Activated CD4-positive, alpha-beta T cell treated with anti-CD3 and anti-CD28 coated beads, Interleukin-2, amount 50 U/mL, for 1 hour (primary cell): ENCODE data around the gene PCDHB8.
"Not testable (repeated sequence)": the region's sequence is repeated elsewhere in the genome, so short reads cannot be mapped to it uniquely, and the experiment has no call there.

Source experiments
- DNase-seq: peaks from one replicate; pipeline ENCODE4 v3.0.0-alpha.2; 2020

The PCDHB8 gene

DNA sequence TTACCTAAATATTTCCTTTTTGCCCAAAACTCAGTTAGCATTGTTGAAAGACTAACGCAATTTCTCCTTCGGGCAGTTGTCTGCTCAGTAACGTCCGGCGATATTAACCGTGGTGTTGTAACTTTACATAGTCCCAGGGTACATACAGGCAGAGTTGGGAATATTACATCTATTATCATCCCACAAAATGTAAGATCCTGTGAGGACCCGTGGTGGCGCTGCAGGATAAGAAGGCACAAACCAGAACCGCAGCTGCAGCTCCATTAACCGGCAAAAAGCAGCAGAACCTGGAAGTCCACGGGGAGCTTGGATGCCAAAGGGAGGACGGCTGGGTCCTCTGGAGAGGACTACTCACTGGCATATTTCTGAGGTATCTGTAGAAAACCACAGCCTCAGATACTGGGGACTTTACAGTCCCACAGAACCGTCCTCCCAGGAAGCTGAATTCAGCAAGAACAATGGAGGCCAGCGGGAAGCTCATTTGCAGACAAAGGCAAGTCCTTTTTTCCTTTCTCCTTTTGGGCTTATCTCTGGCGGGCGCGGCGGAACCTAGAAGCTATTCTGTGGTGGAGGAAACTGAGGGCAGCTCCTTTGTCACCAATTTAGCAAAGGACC is at the start of gene PCDHB8:
TSS of gene PCDHB8 (plus strand) at position 214 of the 615 bp plus-strand sequence. CDS start at position 459, 245 bp downstream.
- DNase-seq, result not testable (repeated sequence)

DNA sequence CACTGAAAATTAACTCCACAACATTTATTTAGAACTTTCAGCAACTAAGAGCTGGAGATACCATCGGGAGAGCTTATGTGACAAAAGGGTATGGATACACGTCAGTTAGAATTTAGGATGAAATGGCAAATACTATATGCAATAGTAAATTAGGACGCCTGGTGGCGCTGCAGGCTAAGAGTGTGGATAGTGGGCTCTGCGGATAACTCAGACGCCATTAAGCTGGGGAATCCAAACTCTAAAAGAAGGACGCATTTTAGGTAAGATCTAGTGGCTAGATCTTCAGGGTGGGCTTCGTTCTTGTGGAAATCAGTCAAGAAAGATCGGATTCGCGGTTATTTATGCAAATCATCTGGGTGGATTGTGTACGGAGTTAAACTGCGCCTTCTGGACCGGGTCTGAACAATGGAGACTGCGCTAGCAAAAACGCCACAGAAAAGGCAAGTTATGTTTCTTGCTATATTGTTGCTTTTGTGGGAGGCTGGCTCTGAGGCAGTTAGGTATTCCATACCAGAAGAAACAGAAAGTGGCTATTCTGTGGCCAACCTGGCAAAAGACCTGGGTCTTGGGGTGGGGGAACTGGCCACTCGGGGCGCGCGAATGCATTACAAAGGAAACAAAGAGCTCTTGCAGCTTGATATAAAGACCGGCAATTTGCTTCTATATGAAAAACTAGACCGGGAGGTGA is 42.4 kb upstream of the PCDHB8 start, which contains the start of gene PCDHB5:
TSS of gene PCDHB5 (plus strand) at position 177 of the 688 bp plus-strand sequence. CDS start at position 406, 229 bp downstream.
- no peak for DNase-seq

DNA sequence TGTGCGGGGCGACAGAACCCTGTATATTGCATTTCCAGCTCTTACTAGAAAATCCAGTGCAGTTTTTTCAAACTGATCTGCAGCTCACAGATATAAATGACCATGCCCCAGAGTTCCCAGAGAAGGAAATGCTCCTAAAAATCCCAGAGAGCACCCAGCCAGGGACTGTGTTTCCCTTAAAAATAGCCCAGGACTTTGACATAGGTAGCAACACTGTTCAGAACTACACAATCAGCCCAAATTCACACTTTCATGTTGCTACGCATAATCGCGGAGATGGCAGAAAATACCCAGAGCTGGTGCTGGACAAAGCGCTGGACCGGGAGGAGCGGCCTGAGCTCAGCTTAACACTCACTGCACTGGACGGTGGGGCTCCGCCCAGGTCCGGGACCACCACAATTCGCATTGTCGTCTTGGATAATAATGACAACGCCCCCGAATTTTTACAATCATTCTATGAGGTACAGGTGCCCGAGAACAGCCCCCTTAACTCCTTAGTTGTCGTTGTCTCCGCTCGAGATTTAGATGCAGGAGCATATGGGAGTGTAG is 41.8 kb upstream of the PCDHB8 start:
- DNase-seq, result no peak

DNA sequence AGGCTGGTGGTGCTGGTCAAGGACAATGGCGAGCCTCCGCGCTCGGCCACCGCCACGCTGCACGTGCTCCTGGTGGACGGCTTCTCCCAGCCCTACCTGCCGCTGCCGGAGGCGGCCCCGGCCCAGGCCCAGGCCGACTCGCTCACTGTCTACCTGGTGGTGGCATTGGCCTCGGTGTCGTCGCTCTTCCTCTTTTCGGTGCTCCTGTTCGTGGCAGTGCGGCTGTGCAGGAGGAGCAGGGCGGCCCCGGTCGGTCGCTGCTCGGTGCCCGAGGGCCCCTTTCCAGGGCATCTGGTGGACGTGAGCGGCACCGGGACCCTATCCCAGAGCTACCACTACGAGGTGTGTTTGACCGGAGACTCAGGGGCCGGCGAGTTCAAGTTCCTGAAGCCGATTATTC is 40.2 kb upstream of the PCDHB8 start:
- DNase-seq, result not testable (repeated sequence)

DNA sequence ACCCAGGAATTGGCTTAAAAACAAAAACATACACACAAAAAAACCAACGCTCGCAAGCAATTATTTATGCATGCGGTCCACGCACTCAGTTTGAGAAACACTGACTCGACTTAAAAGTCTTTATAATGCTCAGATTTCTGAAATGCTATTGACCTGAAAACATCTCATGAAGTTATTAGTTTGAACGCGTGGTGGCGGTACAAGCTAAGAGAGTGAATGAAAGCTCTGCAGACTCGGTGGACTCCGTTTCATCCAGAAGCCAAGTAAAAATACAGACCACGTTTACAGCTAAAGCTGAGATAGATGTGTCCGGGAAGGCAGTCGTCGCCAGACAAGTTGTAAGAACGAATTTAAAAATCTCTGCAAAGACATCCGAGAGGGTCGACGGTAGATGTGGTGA is 27.8 kb upstream of the PCDHB8 start, which contains the start of gene PCDHB6:
TSS of gene PCDHB6 (plus strand) at position 246 of the 400 bp plus-strand sequence. CDS start 201 bp downstream, outside the sequence.
- no peak for DNase-seq

DNA sequence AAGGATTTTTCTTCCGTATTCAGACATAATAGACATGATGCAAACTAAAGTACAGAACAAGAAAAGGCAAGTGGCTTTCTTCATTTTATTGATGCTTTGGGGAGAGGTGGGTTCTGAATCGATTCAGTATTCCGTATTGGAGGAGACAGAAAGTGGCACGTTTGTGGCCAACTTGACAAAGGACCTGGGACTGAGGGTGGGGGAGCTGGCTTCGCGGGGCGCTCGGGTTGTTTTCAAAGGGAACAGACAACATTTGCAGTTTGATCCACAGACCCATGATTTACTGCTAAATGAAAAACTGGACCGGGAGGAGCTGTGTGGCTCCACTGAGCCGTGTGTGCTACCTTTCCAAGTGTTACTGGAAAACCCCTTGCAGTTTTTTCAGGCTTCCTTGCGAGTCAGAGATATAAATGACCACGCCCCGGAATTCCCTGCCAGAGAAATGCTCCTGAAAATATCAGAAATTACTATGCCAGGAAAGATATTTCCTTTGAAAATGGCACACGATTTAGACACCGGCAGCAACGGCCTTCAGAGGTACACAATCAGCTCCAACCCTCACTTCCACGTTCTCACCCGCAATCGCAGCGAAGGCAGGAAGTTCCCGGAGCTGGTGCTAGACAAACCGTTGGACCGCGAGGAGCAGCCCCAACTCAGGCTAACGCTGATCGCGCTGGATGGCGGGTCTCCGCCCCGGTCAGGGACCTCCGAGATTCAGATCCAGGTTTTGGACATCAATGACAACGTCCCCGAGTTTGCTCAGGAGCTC is 27.2 kb upstream of the PCDHB8 start:
- DNase-seq, result no peak

DNA sequence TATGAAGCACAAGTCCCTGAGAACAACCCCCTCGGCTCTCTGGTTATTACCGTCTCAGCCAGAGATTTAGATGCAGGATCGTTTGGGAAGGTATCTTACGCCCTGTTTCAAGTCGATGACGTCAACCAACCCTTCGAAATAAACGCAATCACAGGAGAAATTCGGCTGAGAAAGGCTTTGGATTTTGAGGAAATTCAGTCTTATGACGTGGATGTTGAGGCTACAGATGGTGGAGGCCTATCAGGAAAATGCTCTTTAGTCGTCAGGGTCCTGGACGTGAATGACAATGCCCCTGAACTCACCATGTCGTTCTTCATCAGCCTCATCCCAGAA is 26.6 kb upstream of the PCDHB8 start:
- no peak for DNase-seq

DNA sequence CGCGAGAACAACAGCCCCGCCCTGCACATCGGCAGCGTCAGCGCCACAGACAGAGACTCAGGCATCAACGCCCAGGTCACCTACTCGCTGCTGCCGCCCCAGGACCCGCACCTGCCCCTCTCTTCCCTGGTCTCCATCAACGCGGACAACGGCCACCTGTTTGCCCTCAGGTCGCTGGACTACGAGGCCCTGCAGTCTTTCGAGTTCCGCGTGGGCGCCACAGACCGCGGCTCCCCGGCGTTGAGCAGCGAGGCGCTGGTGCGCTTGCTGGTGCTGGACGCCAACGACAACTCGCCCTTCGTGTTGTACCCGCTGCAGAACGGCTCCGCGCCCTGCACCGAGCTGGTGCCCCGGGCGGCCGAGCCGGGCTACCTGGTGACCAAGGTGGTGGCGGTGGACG is 26.0 kb upstream of the PCDHB8 start:
- not testable (repeated sequence) for DNase-seq

DNA sequence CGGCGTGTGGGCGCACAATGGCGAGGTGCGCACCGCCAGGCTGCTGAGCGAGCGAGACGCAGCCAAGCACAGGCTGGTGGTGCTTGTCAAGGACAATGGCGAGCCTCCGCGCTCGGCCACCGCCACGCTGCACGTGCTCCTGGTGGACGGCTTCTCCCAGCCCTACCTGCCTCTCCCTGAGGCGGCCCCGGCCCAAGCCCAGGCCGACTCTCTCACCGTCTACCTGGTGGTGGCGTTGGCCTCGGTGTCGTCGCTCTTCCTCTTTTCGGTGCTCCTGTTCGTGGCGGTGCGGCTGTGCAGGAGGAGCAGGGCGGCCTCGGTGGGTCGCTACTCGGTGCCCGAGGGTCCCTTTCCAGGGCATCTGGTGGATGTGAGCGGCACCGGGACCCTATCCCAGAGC is 25.5 kb upstream of the PCDHB8 start:
- DNase-seq, result not testable (repeated sequence)

DNA sequence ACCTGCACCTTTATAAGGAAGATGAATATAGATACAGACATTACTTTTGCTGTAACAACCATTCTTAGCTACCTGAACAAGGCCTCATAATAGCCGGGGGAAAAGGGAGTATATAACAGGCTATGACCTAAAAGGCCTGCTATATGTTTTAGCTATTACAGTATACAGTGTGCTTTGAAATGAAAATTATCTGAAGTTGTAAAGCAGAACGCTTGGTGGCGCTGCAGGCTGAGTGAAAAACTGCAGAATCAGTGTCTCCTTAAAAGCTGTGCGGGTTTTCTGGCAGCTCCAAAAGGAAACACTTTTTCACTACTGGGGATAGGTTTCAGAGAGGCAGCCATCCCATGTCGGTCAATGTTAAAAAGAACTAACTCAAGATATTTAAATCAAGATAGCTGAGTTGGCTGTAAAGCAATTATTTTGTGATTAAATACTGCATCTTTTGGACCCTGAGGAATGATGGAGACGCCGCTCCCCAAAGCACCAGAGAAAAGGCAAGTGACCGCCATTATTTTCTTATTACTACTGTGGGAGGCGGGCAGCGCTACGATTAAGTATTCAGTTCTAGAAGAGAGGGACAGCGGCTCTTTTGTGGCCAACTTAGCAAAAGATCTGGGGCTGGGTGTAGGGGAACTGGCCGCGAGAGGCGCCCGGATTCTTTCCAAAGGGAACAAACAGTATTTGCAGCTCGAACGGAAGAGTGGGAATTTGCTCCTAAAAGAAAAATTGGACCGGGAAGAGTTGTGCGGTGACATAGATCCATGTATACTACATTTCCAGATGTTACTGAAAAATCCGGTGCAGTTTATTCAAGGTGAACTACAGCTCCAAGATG is 21.8 kb upstream of the PCDHB8 start:
- no peak for DNase-seq

DNA sequence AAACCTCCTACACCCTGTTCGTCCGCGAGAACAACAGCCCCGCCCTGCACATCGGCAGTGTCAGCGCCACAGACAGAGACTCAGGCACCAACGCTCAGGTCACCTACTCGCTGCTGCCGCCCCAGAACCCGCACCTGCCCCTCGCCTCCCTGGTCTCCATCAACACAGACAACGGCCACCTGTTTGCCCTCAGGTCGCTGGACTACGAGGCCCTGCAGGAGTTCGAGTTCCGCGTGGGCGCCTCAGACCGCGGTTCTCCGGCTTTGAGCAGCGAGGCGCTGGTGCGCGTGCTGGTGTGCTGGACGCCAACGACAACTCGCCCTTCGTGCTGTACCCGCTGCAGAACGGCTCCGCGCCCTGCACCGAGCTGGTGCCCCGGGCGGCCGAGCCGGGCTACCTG is 20.2 kb upstream of the PCDHB8 start:
- DNase-seq, result not testable (repeated sequence)

DNA sequence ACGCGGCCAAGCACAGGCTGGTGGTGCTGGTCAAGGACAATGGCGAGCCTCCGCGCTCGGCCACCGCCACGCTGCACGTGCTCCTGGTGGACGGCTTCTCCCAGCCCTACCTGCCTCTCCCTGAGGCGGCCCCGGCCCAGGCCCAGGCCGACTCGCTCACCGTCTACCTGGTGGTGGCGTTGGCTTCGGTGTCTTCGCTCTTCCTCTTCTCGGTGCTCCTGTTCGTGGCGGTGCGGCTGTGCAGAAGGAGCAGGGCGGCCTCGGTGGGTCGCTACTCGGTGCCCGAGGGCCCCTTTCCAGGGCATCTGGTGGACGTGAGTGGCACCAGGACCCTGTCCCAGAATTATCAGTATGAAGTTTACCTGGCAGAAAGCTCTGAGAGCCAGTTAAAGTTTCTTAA is 19.7 kb upstream of the PCDHB8 start:
- not testable (repeated sequence) for DNase-seq

DNA sequence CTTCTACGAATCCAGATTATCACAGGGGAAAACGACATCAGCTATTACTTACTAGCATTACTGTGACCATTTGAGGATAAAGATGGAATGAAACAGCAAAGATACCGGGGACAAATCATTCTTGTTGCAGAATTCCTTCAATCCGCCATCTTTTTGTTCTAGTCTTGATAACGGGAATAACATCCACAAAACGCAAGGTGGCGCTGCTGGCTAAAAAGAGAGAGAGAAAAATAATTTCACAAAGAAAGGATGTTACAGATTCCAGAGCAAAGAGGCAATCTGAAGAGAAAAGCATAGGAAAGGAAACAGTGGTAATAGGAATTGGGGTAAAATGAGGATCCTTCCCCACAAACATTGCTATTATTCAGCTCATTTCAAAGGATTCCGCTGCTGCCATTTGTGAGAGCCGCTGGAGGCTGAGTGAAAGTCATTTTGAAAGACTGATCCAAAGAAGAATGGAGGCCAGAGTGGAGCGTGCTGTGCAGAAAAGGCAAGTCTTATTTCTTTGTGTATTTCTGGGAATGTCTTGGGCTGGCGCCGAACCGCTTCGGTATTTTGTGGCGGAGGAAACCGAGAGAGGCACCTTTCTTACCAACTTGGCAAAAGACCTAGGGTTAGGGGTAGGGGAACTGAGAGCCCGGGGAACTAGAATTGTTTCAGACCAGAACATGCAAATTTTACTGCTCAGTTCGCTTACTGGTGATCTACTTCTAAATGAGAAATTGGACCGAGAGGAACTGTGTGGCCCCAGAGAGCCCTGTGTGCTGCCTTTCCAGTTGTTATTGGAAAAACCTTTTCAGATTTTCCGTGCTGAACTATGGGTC is 5.0 kb upstream of the PCDHB8 start, which contains the start of gene PCDHB7:
TSS of gene PCDHB7 (plus strand) at position 264 of the 824 bp plus-strand sequence. CDS start at position 456, 192 bp downstream.
- DNase-seq, result peak; percentile 14

DNA sequence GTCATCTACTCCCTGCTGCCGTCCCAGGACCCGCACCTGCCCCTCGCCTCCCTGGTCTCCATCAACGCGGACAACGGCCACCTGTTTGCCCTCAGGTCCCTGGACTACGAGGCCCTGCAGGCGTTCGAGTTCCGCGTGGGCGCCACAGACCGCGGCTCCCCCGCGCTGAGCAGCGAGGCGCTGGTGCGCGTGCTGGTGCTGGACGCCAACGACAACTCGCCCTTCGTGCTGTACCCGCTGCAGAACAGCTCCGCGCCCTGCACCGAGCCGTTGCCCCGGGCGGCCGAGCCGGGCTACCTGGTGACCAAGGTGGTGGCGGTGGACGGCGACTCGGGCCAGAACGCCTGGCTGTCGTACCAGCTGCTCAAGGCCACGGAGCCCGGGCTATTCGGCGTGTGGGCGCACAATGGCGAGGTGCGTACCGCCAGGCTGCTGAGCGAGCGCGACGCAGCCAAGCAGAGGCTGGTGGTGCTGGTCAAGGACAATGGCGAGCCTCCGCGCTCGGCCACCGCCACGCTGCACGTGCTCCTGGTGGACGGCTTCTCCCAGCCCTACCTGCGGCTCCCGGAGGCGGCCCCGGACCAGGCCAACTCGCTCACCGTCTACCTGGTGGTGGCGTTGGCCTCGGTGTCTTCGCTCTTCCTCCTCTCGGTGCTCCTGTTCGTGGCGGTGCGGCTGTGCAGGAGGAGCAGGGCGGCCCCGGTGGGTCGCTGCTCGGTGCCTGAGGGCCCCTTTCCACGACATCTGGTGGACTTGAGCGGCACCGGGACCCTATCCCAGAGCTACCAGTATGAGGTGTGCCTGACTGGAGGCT is 3.1 kb upstream of the PCDHB8 start:
- not testable (repeated sequence) for DNase-seq

DNA sequence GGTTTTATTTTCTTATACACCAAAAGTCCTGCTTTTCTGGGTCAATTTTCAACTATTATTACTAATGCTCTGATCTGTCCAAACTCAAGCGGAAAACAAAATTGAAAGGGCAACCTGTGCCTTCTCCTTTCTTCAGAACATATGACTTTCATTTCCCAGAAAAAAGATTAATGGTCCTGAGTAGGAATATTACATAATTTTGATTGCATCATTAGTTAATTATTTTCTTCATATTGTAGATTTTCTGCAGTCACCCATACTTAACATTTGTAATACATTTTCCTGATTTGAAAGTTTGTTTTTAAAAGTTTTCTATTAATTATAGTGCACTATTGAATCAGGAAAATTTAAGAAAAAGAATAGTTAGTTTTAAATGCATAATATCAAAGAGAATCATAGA is 1.7 kb upstream of the PCDHB8 start:
- no peak for DNase-seq

DNA sequence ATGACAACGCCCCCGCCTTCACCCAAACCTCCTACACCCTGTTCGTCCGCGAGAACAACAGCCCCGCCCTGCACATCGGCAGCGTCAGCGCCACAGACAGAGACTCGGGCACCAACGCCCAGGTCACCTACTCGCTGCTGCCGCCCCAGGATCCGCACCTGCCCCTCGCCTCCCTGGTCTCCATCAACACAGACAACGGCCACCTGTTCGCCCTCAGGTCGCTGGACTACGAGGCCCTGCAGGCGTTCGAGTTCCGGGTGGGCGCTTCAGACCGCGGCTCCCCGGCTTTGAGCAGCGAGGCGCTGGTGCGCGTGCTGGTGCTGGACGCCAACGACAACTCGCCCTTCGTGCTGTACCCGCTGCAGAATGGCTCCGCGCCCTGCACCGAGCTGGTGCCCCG is 1.8 kb downstream of the PCDHB8 start:
- DNase-seq, result not testable (repeated sequence)

DNA sequence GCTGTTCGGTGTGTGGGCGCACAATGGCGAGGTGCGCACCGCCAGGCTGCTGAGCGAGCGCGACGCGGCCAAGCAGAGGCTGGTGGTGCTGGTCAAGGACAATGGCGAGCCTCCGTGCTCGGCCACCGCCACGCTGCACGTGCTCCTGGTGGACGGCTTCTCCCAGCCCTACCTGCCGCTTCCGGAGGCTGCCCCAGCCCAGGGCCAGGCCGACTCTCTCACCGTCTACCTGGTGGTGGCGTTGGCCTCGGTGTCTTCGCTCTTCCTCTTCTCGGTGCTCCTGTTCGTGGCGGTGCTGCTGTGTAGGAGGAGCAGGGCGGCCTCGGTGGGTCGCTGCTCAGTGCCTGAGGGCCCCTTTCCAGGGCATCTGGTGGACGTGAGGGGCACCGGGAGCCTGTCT is 2.3 kb downstream of the PCDHB8 start:
- not testable (repeated sequence) for DNase-seq

DNA sequence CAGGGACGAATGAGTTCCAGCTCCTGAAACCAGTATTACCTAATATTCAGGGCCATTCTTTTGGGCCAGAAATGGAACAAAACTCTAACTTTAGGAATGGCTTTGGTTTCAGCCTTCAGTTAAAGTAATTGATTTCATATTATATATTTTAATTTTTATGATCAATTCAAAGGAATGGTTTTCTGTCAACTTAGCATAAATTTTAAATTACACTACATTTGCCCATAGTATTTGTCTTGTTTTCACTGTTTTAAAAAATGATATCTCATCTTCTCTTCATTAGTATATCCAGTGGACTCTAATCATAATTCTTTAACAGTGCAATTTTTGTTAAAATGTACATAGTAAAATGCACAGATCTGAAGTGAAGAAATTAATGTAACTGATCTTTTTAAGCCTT is 2.7 kb downstream of the PCDHB8 start:
- no peak for DNase-seq

DNA sequence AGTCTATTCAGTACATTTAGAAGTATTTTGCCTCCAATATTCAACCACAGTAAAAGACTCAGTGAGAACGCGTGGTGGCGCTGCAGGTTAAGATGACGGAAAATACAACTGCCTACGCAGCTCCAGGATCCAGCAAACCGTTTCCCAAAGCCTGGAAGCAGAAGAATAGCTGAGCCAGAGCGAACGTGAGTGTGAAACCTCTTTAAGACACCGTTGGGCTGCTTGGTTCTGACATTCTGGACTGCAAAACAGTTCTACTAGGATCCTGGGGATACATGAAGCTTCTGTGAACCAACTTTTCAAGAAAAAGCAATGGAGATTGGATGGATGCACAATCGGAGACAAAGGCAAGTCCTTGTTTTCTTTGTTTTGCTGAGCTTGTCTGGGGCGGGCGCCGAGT is 4.7 kb downstream of the PCDHB8 start, which contains the start of gene PCDHB16:
TSS of gene PCDHB16 (plus strand) at position 140 of the 400 bp plus-strand sequence. CDS start at position 313, 173 bp downstream.
- DNase-seq, result no peak
